Measurements from ENCODE around the gene ATG2A.

The ATG2A gene

DNA sequence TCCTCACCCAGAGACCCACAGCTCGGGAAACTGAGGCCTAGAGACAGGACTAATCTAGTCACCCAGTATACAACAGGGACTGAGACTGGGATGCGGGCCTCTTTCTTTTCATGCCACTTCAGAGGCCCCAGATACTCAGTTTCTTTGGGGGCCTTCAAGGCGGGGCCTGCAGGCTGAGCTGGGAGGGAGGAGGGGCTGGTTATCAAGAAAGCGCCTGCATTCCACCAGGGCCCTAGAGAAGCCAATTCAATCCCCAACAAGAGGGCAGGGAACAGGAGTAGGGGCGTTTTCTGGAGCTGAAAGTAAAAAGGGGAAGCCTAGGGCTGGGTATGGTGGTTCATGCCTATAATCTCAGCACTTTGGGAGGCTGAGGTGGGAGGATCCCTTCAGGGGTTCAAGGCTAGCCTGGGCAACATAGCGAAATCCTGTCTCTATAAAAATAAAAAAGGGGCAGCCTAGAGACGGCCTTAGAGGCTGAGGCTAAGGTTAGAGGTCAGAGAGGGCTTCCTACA is 1.6 kb downstream of the ATG2A start:
- TF ChIP-seq, protein P1, sequence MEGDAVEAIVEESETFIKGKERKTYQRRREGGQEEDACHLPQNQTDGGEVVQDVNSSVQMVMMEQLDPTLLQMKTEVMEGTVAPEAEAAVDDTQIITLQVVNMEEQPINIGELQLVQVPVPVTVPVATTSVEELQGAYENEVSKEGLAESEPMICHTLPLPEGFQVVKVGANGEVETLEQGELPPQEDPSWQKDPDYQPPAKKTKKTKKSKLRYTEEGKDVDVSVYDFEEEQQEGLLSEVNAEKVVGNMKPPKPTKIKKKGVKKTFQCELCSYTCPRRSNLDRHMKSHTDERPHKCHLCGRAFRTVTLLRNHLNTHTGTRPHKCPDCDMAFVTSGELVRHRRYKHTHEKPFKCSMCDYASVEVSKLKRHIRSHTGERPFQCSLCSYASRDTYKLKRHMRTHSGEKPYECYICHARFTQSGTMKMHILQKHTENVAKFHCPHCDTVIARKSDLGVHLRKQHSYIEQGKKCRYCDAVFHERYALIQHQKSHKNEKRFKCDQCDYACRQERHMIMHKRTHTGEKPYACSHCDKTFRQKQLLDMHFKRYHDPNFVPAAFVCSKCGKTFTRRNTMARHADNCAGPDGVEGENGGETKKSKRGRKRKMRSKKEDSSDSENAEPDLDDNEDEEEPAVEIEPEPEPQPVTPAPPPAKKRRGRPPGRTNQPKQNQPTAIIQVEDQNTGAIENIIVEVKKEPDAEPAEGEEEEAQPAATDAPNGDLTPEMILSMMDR (IDR thresholded peaks at IDR 0.05; ENCODE audit: control extremely low read depth, extremely low read depth, low read depth, missing control alignments) = no peak
- CTCF ChIA-PET = interaction anchor here (1.0 to 5.7 kb wide), 3 partner anchors 22 to 98 kb away, joined by 3 to 28 read pairs (median 4); no protein-coding TSS in a partner anchor
- POLR2A ChIA-PET = interaction anchor here (0.7 kb wide), 1 partner anchor 500 kb away, joined by 3 read pairs; no protein-coding TSS in a partner anchor
- DNase-seq (ENCODE audit: extremely low spot score) = no peak

- CTCF ChIA-PET = interaction anchor here (1.8 to 5.7 kb wide), 2 partner anchors 20 to 45 kb away, joined by 4 to 28 read pairs; no protein-coding TSS in a partner anchor
- POLR2A ChIA-PET = no interaction called here
- no peak for DNase-seq (ENCODE audit: extremely low spot score)
- TF ChIP-seq, protein P1 (IDR thresholded peaks at IDR 0.05; ENCODE audit: control extremely low read depth, extremely low read depth, low read depth, missing control alignments) = no peak
Observed at GRCh38 chr11:64914123-64914522, 2.9 kb downstream of the ATG2A start.

DNA sequence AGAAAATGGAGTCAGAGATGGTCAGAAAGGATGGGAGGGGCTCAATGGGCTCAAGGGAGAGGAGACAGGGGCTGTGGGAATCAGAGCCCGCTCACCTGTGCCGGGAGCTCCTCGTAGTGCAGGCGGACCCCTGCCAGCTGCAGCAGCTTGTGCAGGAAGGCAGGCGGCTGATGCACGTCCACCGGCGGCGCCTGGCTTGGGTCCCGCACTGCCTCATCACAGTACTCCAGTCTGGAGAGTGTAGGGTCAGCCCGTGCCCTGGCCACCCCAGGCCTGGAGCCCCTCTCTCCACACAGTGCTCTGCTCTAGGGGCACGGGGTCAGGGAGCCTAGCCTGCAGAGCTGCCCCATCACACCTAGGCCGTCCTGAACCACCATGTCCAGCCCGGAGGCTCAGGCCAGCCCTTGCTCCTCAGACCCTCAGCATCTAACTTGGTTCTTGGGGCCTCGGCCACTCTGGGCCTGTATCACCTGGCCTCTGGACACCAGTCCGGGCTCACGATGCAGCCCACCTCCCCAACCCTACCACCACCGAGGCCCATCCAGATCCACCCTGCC is 3.8 kb downstream of the ATG2A start:
- TF ChIP-seq, protein P1 (IDR thresholded peaks at IDR 0.05; ENCODE audit: control extremely low read depth, extremely low read depth, low read depth, missing control alignments) = no peak
- CTCF ChIA-PET = interaction anchor here (1.8 to 5.7 kb wide), 2 partner anchors 20 to 44 kb away, joined by 4 to 28 read pairs; no protein-coding TSS in a partner anchor
- DNase-seq (ENCODE audit: extremely low spot score) = no peak
- POLR2A ChIA-PET = no interaction called here

- TF ChIP-seq, protein P1 (IDR thresholded peaks at IDR 0.05; ENCODE audit: control extremely low read depth, extremely low read depth, low read depth, missing control alignments) = no peak
- POLR2A ChIA-PET = no interaction called here
- no peak for DNase-seq (ENCODE audit: extremely low spot score)
- CTCF ChIA-PET = interaction anchor here (0.9 to 5.7 kb wide), 4 partner anchors 18 to 64 kb away, joined by 3 to 28 read pairs (median 4); no protein-coding TSS in a partner anchor
Observed at GRCh38 chr11:64911689-64912088, 5.3 kb downstream of the ATG2A start.

GRCh38 chr11:64911142-64911541 is 5.9 kb downstream of the ATG2A start:
- TF ChIP-seq, protein P1 (IDR thresholded peaks at IDR 0.05; ENCODE audit: control extremely low read depth, extremely low read depth, low read depth, missing control alignments) = no peak
- no peak for DNase-seq (ENCODE audit: extremely low spot score)
- ChIA-PET CTCF (interaction anchor here (1.0 to 5.7 kb wide), 3 partner anchors 17 to 63 kb away, joined by 3 to 28 read pairs (median 4); no protein-coding TSS in a partner anchor), POLR2A (no interaction called here)

DNA sequence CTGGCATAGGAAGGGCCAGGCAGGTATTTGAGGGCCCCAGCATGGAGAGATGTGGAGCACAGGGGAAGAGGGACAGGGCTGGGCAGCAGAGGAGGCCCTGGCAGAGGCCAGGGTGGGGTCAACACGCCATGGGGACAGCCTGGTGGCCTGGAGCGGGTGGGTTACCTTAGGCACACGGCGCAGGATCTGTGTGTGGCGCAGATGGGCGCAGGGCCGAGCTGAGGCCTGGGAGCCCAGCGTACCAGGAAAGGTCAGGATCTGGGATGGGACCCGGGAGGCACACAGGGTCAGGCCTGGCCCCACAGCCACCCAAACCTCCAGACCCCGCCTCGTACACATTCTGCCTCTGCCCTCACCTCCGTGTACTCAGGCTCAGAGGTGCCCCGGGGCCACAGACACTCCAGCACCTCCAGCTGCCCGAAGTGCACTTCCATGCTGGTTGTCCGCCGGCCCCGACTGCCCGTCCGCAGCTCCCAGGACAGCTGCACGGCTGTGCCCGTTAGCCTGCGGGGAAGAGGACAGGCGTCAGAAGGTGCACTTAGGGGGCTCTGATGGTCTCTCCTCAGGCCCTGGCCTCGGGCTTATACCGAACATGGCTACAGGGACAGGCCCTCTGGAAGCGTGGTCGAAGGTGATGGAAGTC is 6.4 kb downstream of the ATG2A start:
- TF ChIP-seq, protein P1 (IDR thresholded peaks at IDR 0.05; ENCODE audit: control extremely low read depth, extremely low read depth, low read depth, missing control alignments) = no peak
- no peak for DNase-seq (ENCODE audit: extremely low spot score)
- ChIA-PET POLR2A (no interaction called here), CTCF (interaction anchor here (2.4 kb wide), 1 partner anchor 62 kb away, joined by 7 read pairs; no protein-coding TSS in a partner anchor)

All from GM10248 (cell line).